ENCODE data around the gene IFIT2. TPM values are rescaled to one million over a fixed set of nuclear protein-coding genes. Genes with fewer than 3 reads are reported as not detected.

IFIT2 gene
- total RNA-seq, 2 donors from 2014 or later, result 4.1 TPM

- H3K4me3 ChIP-seq, result no peak overlapping the region
- H3K9me3 ChIP-seq, result no peaks in the 10 kb centered on the region
- WGBS, result 95% methylated on average over 3 of the region's 3 CpGs
- H3K4me1 ChIP-seq (replicated peaks), result no peaks in the 10 kb centered on the region
- no peak overlapping the region for H3K27ac ChIP-seq
- TF ChIP-seq CTCF (IDR thresholded peaks at IDR 0.05) (no peak), POLR2AphosphoS5 (IDR thresholded peaks at IDR 0.05) (no peak)
- intact Hi-C loops (cut with DNase I), result no loop called here
- DNase-seq (ENCODE audit: low spot score), result no peak
- H3K27me3 ChIP-seq (replicated peaks; ENCODE audit: insufficient read depth), result no peaks in the 10 kb centered on the region
- H3K36me3 ChIP-seq, result no peaks in the 10 kb centered on the region
Measured at GRCh38 chr10:89336241-89336640, 34.4 kb downstream of the IFIT2 start.

GRCh38 chr10:89337484-89337883 lies 35.6 kb downstream of the IFIT2 start:
- no peak overlapping the region for H3K27ac ChIP-seq
- TF ChIP-seq CTCF (IDR thresholded peaks at IDR 0.05), result no peak
- TF ChIP-seq POLR2AphosphoS5 (IDR thresholded peaks at IDR 0.05), result no peak
- no peak for TF ChIP-seq POLR2A (IDR thresholded peaks at IDR 0.05)
- H3K4me3 ChIP-seq, result no peak overlapping the region
- intact Hi-C loops (cut with DNase I), result no loop called here
- 83% methylated on average over 6 of the region's 6 CpGs for WGBS
- no peaks in the 10 kb centered on the region for H3K4me1 ChIP-seq (replicated peaks)
- no peaks in the 10 kb centered on the region for H3K9me3 ChIP-seq
- no peak for DNase-seq (ENCODE audit: low spot score)
- H3K27me3 ChIP-seq (replicated peaks; ENCODE audit: insufficient read depth), result no peaks in the 10 kb centered on the region
- H3K36me3 ChIP-seq, result no peaks in the 10 kb centered on the region

GRCh38 chr10:89338713-89339112 lies 36.9 kb downstream of the IFIT2 start:
- H3K36me3 ChIP-seq, result no peaks in the 10 kb centered on the region
- DNase-seq (ENCODE audit: low spot score), result no peak
- TF ChIP-seq CTCF (IDR thresholded peaks at IDR 0.05) (no peak), POLR2AphosphoS5 (IDR thresholded peaks at IDR 0.05) (no peak), POLR2A (IDR thresholded peaks at IDR 0.05) (no peak)
- H3K4me3 ChIP-seq, result no peak overlapping the region
- no peak overlapping the region for H3K27ac ChIP-seq
- H3K27me3 ChIP-seq (replicated peaks; ENCODE audit: insufficient read depth), result no peaks in the 10 kb centered on the region
- no peaks in the 10 kb centered on the region for H3K9me3 ChIP-seq
- no peaks in the 10 kb centered on the region for H3K4me1 ChIP-seq (replicated peaks)
- 89% methylated on average over 3 of the region's 3 CpGs for WGBS
- intact Hi-C loops (cut with DNase I), result no loop called here

GRCh38 chr10:89339875-89340274 lies 38.0 kb downstream of the IFIT2 start:
- 95% methylated on average over 4 of the region's 4 CpGs for WGBS
- no peak for TF ChIP-seq POLR2A (IDR thresholded peaks at IDR 0.05)
- H3K9me3 ChIP-seq, result no peaks in the 10 kb centered on the region

GRCh38 chr10:89341649-89342048 lies 39.8 kb downstream of the IFIT2 start:
- Histone ChIP-seq H3K9me3 (no peaks in the 10 kb centered on the region), H3K27me3 (replicated peaks; ENCODE audit: insufficient read depth) (no peaks in the 10 kb centered on the region), H3K4me1 (replicated peaks) (no peaks in the 10 kb centered on the region), H3K36me3 (no peaks in the 10 kb centered on the region), H3K4me3 (no peak overlapping the region), H3K27ac (no peak overlapping the region)
- WGBS, result 89% methylated on average over 3 of the region's 3 CpGs
- intact Hi-C loops (cut with DNase I), result no loop called here
- no peak for DNase-seq (ENCODE audit: low spot score)
- TF ChIP-seq POLR2AphosphoS5 (IDR thresholded peaks at IDR 0.05) (no peak), CTCF (IDR thresholded peaks at IDR 0.05) (no peak), POLR2A (IDR thresholded peaks at IDR 0.05) (no peak)

More at GRCh38 chr10:89339875-89340274, 38.0 kb downstream of the IFIT2 start:
- Histone ChIP-seq H3K27ac (no peak overlapping the region), H3K4me1 (replicated peaks) (no peaks in the 10 kb centered on the region), H3K36me3 (no peaks in the 10 kb centered on the region), H3K27me3 (replicated peaks; ENCODE audit: insufficient read depth) (no peaks in the 10 kb centered on the region), H3K4me3 (no peak overlapping the region)
- intact Hi-C loops (cut with DNase I), result no loop called here
- DNase-seq (ENCODE audit: low spot score), result no peak
